ENCODE measurements around the gene CR1L.

- TF ChIP-seq CTCF (IDR thresholded peaks at IDR 0.05; ENCODE audit: poor library complexity) (no peak), EZH2 (IDR thresholded peaks at IDR 0.05; ENCODE audit: borderline replicate concordance) (no peak)
Observed at GRCh38 chr1:207647671-207648333, 2.9 kb downstream of the CR1L start.
